Mucosa of descending colon (tissue), 3 donors: ENCODE results near the gene NUTM1. TPM values are rescaled to one million over a fixed set of nuclear protein-coding genes. Genes with fewer than 3 reads are reported as not detected.
"Not testable (repeated sequence)": the region's sequence is repeated elsewhere in the genome, so short reads cannot be mapped to it uniquely, and the experiment has no call there.

Experiments used
- ATAC-seq: fragments of 200-7000 bp; cut with Tn5 transposase; one replicate; pipeline ENCODE4 v1.9.1; 2020; ENCODE audit warnings: mild to moderate bottlenecking, moderate library complexity
- DNase-seq, 3 donors: peaks; one replicate each; pipeline ENCODE4 v3.0.0-alpha.2; 2020
- H3K36me3 ChIP-seq: fragments of 200-600 bp; one replicate; pipeline ENCODE4 v1.8.0; 2021; ENCODE audit warnings: low read depth, mild to moderate bottlenecking
- H3K4me1 ChIP-seq: fragments of 200-600 bp; one replicate; pipeline ENCODE4 v1.8.0; 2021; ENCODE audit warnings: low read depth, mild to moderate bottlenecking
- H3K4me3 ChIP-seq: fragments of 200-600 bp; one replicate; pipeline ENCODE4 v1.8.0; 2021; ENCODE audit warnings: mild to moderate bottlenecking
- H3K9me3 ChIP-seq: fragments of 200-600 bp; one replicate; pipeline ENCODE4 v1.8.0; 2021; ENCODE audit warnings: mild to moderate bottlenecking
- CTCF ChIP-seq: fragments of 200-600 bp; IDR thresholded peaks from one replicate; pipeline ENCODE4 v1.8.0; 2022; ENCODE audit warnings: antibody characterized with exemption, mild to moderate bottlenecking
- intact Hi-C, 2 donors: fragments of 100-400 bp; cut with DNase I in 1 of 2; cut with micrococcal nuclease in 1 of 2; formaldehyde crosslinking; loops; one replicate each; pipeline versions ENCODE4 v1.11.0 to v1.11.1; 2022; cut with DNase I, micrococcal nuclease
- total RNA-seq, 3 donors: library from RNA; stranded (reverse); fragmentation: NEBNext Ultra II Directional in 2 of 3; extraction: Animal tissue kit (Norgen Biotek cat#: 25700) in 2 of 3; gene quantifications; one replicate each; pipeline versions ENCODE4 v1.2.1 to v1.2.4, GENCODE V29; 2021 to 2023
- donor health status: DM: no; HTN: no; CAD: no; lungs with moderate emphysema.
- donor health status: DM: no; HTN: no; CAD: no.
- donor health status: DM: no; HTN: yes; CAD: no.

The NUTM1 gene
- total RNA-seq, 3 donors from 2014 or later: not detected

GRCh38 chr15:34338347-34338746, 4.8 kb upstream of the NUTM1 start:
- Histone ChIP-seq H3K4me3 (no peak overlapping the region), H3K4me1 (peaks cover 6% of the 10 kb centered on the region), H3K36me3 (no peaks in the 10 kb centered on the region), H3K9me3 (no peaks in the 10 kb centered on the region)
- no peak for TF ChIP-seq CTCF
- intact Hi-C loops: no loop called here
- DNase-seq (no peak), ATAC-seq (no peak)

GRCh38 chr15:34339946-34340345, 3.2 kb upstream of the NUTM1 start:
- intact Hi-C loops: no loop called here
- H3K36me3 ChIP-seq: no peaks in the 10 kb centered on the region
- H3K4me1 ChIP-seq: peaks cover 6% of the 10 kb centered on the region
- no peaks in the 10 kb centered on the region for H3K9me3 ChIP-seq
- ATAC-seq: no peak
- no peak for DNase-seq
- no peak overlapping the region for H3K4me3 ChIP-seq
- no peak for TF ChIP-seq CTCF

- intact Hi-C loops: loop anchor here in 1 of 2 donors (2.0 kb wide), 1 partner anchor 25 kb away; the partner anchor contains the start of gene LPCAT4
- peaks cover 5% of the 10 kb centered on the region for H3K4me1 ChIP-seq
- H3K36me3 ChIP-seq: no peaks in the 10 kb centered on the region
- TF ChIP-seq CTCF: no peak
- H3K4me3 ChIP-seq: no peak overlapping the region
- ATAC-seq: no peak
- H3K9me3 ChIP-seq: no peaks in the 10 kb centered on the region
- no peak for DNase-seq
Measured at GRCh38 chr15:34341381-34342212, 1.5 kb upstream of the NUTM1 start.

- H3K9me3 ChIP-seq, H3K4me1 ChIP-seq, ATAC-seq, DNase-seq, H3K36me3 ChIP-seq: not testable (repeated sequence)
- peak overlapping the region; percentile 68 for H3K4me3 ChIP-seq
- intact Hi-C loops: loop anchor here in 1 of 2 donors (2.0 kb wide), 1 partner anchor 25 kb away; the partner anchor contains the start of gene LPCAT4
Measured at GRCh38 chr15:34342213-34342736, 840 bp upstream of the NUTM1 start.

- no peaks in the 10 kb centered on the region for H3K4me1 ChIP-seq
- ATAC-seq: no peak
- no peak for DNase-seq
- no peak overlapping the region for H3K4me3 ChIP-seq
- intact Hi-C loops: no loop called here
- no peaks in the 10 kb centered on the region for H3K9me3 ChIP-seq
- TF ChIP-seq CTCF: no peak
- H3K36me3 ChIP-seq: no peaks in the 10 kb centered on the region
Measured at GRCh38 chr15:34347951-34348638, 5.0 kb downstream of the NUTM1 start.

GRCh38 chr15:34348735-34349300, 5.7 kb downstream of the NUTM1 start:
- no peak for TF ChIP-seq CTCF
- no peak overlapping the region for H3K4me3 ChIP-seq
- intact Hi-C loops: no loop called here
- no peaks in the 10 kb centered on the region for H3K9me3 ChIP-seq
- ATAC-seq (no peak), DNase-seq (no peak)
- no peaks in the 10 kb centered on the region for H3K4me1 ChIP-seq
- no peaks in the 10 kb centered on the region for H3K36me3 ChIP-seq
